Naive thymus-derived CD4-positive, alpha-beta T cell (primary cell): ENCODE measurements around the gene HARS1. TPM values are rescaled to one million over a fixed set of nuclear protein-coding genes. Genes with fewer than 3 reads are reported as not detected.
"Not testable (repeated sequence)": the region's sequence is repeated elsewhere in the genome, so short reads cannot be mapped to it uniquely, and the experiment has no call there.

Experiments
- ATAC-seq: fragments of 150-1000 bp; cut with Tn5 transposase; 2 replicates; pipeline ENCODE4 v1.10.0; 2021; ENCODE audit warnings: mild to moderate bottlenecking, moderate library complexity
- CTCF ChIA-PET: fragments of 350-600 bp; sonication (Branson Sonifier 250); formaldehyde crosslinking; loops from one replicate; lab custom pipeline; 2021; ENCODE audit warnings: antibody characterized with exemption; lab: Charles Lee
- POLR2A ChIA-PET: fragments of 350-600 bp; sonication (Branson Sonifier 250); formaldehyde crosslinking; loops from one replicate; lab custom pipeline; 2021; ENCODE audit warnings: antibody characterized with exemption, inconsistent platforms; lab: Charles Lee
- DNase-seq, 9 donors: peaks; one replicate each; pipeline versions ENCODE4 v3.0.0 to v3.0.0-alpha.2; 2020 to 2022; ENCODE audit warnings: mixed read lengths in 1 of 9
- H3K27ac ChIP-seq: one replicate; pipeline ENCODE4 v1.7.0; 2013; ENCODE audit warnings: mild to moderate bottlenecking, low read depth, low read length, moderate library complexity
- H3K27me3 ChIP-seq, 2 donors: one replicate each; pipeline ENCODE4 v1.7.0; 2013; ENCODE audit warnings: low read length in 2 of 2, mild to moderate bottlenecking in 2 of 2, moderate library complexity in 2 of 2; ENCODE audit not compliant: control insufficient read depth in 2 of 2, insufficient read depth in 2 of 2
- H3K36me3 ChIP-seq, 3 experiments: 1 replicate in 2 of 3; 2 replicates in 1 of 3; pipeline ENCODE4 v1.7.0; 2013; ENCODE audit warnings: low read length in 3 of 3, mild to moderate bottlenecking in 3 of 3, moderate library complexity in 1 of 3; ENCODE audit not compliant: insufficient read depth in 3 of 3, control insufficient read depth in 2 of 3
- H3K4me1 ChIP-seq, 2 donors: one replicate each; pipeline ENCODE4 v1.7.0; 2013; ENCODE audit warnings: low read length in 2 of 2, mild to moderate bottlenecking in 2 of 2, moderate library complexity in 1 of 2; ENCODE audit not compliant: control insufficient read depth in 2 of 2, insufficient read depth in 2 of 2
- H3K4me3 ChIP-seq: 2 replicates; pipeline ENCODE4 v1.7.0; 2013; ENCODE audit warnings: mild to moderate bottlenecking, low read length
- H3K9me3 ChIP-seq, 3 experiments: 1 replicate in 2 of 3; 2 replicates in 1 of 3; pipeline ENCODE4 v1.7.0; 2013; ENCODE audit warnings: low read length in 3 of 3; ENCODE audit not compliant: control insufficient read depth in 2 of 3
- H3K27ac Mint-ChIP-seq, 9 donors: one replicate each; pipeline ENCODE4 v1.8.0; 2020 to 2022; ENCODE audit warnings: mixed read lengths in 9 of 9, mild to moderate bottlenecking in 8 of 9, moderate library complexity in 5 of 9, inconsistent platforms in 2 of 9
- H3K27me3 Mint-ChIP-seq, 5 donors: one replicate each; pipeline ENCODE4 v1.8.0; 2021 to 2022; ENCODE audit warnings: mixed read lengths in 5 of 5, mild to moderate bottlenecking in 1 of 5
- H3K36me3 Mint-ChIP-seq, 5 donors: one replicate each; pipeline ENCODE4 v1.8.0; 2020 to 2022; ENCODE audit warnings: mixed read lengths in 5 of 5, mild to moderate bottlenecking in 3 of 5, inconsistent platforms in 1 of 5
- H3K4me1 Mint-ChIP-seq, 7 donors: one replicate each; pipeline ENCODE4 v1.8.0; 2020 to 2022; ENCODE audit warnings: mixed read lengths in 7 of 7, mild to moderate bottlenecking in 3 of 7, inconsistent platforms in 1 of 7
- H3K4me3 Mint-ChIP-seq, 10 donors: one replicate each; pipeline ENCODE4 v1.8.0; 2020 to 2022; ENCODE audit warnings: mild to moderate bottlenecking in 10 of 10, mixed read lengths in 10 of 10, moderate library complexity in 6 of 10, inconsistent platforms in 2 of 10
- H3K9me3 Mint-ChIP-seq, 11 donors: one replicate each; pipeline ENCODE4 v1.8.0; 2020 to 2022; ENCODE audit warnings: mixed read lengths in 11 of 11, mild to moderate bottlenecking in 4 of 11, inconsistent platforms in 1 of 11, moderate library complexity in 1 of 11
- intact Hi-C, 2 donors: fragments of 100-400 bp; cut with micrococcal nuclease; formaldehyde crosslinking; loops; one replicate each; pipeline ENCODE4 v1.15.1; 2023
- polyA plus RNA-seq, 2 donors: library from polyadenylated mRNA; unstranded; fragments of 300-500 nt; fragmentation: Illumina TruSeq; gene quantifications; one replicate each; pipeline ENCODE4 v1.2.3, GENCODE V29; 2021
- total RNA-seq, 6 experiments: library from RNA in 5 of 6; stranded (reverse) in 5 of 6; gene quantifications; 1 replicate in 5 of 6; 2 replicates in 1 of 6; pipeline ENCODE4 v1.2.3 and lab custom pipeline; 2021 to 2026

Gene HARS1
- total and polyA plus RNA-seq, 7 experiments from 2014 or later: 48.7 to 85.7 (median 68.5) TPM

DNA sequence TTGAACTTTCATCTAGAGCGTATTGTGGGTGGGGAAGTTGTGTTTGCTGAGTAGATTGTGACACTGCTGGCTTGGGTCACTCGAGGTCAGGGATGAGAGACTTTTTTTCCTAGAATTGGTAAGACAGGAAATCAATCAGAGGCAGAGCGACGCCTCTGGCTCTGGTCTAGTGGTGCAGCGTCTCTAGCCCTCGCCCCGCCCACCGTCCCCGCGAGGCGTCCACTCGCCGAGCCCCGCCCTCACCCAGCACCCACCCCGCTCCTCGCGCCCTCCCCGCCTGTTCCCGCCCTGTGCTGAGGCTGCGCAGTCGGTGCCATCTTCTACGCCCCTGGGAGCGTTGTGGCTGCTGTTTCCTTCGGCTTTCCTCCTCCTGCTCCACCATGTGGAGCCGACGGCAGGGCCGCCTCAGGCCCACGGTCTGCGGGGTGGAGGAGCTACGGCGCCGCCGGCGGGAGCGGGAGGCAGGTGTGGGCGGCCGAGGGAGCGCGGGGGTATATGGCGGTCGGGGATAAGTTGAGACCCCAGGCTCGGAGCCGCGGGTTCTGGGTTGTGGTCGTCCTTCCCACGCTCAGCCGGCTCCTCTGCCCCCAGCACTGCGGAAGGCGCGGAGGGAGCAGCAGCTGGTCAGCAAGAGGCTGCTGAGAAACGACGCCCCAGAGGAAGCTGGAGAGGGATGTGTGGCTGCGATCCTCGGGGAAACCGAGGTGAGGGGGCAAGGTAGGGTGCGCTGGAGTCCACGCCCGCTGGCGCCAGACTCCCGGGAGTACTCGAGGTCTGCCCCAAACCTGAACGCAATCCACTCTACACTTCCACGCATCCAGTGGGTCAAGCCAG, 51.8 kb downstream of the HARS1 start, which contains the start of gene TMCO6:
Gene TMCO6, plus strand, starts transcription at position 304 of the 834 bp plus-strand sequence. Its CDS starts 77 bp downstream, at position 381.
- Histone ChIP-seq H3K9me3 (no peaks in the 10 kb centered on the region), H3K4me1 (peaks cover 6% of the 10 kb centered on the region in 2 donors), H3K27me3 (no peaks in the 10 kb centered on the region), H3K27ac (peak within 1 kb of the TSS; percentile 79), H3K4me3 (peak within 1 kb of the TSS; percentile 66), H3K36me3 (peaks cover 0 to 26% (median 0%) of the 10 kb centered on the region in 3 experiments)
- ChIA-PET CTCF (interaction anchor here (0.5 to 1.0 kb wide), 4 partner anchors 39 to 133 kb away, joined by 3 read pairs; no protein-coding TSS in a partner anchor), POLR2A (interaction anchor here (0.7 to 3.5 kb wide), 16 partner anchors 8 to 997 kb away, joined by 3 to 26 read pairs (median 4); partner anchors contain the start of genes ANKHD1, APBB3, EIF4EBP3 and HARS1)
- peaks cover 21 to 54% (median 40%) of the 10 kb centered on the region in 7 donors for H3K4me1 Mint-ChIP-seq
- peak within 1 kb of the TSS; percentile 87 to 100 (median 93) for H3K27ac Mint-ChIP-seq
- intact Hi-C loops: loop anchor here (1.0 to 5.0 kb wide), 18 partner anchors 8 to 1442 kb away; partner anchors contain the start of genes ANKHD1 (in 2 of the 2), APBB3 (in 2 of the 2), CYSTM1 (in 2 of the 2) and EIF4EBP3 (in 2 of the 2)
- H3K4me3 Mint-ChIP-seq: peak within 1 kb of the TSS; percentile 86 to 97 (median 93)
- DNase-seq: peak; percentile 89 to 96 (median 94)
- H3K27me3 Mint-ChIP-seq: no peaks in the 10 kb centered on the region
- H3K36me3 Mint-ChIP-seq: peaks cover 0 to 19% (median 4%) of the 10 kb centered on the region in 5 donors
- no peaks in the 10 kb centered on the region for H3K9me3 Mint-ChIP-seq
- peak; percentile 99 for ATAC-seq

DNA sequence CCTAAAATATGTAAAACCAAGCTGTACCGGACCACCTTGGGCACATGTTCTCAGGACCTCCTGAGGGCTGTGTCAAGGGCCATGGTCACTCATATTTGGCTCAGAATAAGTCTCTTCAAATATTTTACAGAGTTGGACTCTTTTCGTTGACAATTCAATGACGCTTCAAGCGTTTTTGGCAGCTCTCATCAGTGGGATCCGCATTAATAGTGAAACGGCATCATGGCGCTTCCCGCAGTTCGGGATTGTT, 52.3 kb downstream of the HARS1 start:
- DNase-seq, CTCF ChIA-PET, ATAC-seq, H3K9me3 Mint-ChIP-seq, H3K27me3 Mint-ChIP-seq, H3K27me3 ChIP-seq, H3K9me3 ChIP-seq, H3K4me1 ChIP-seq: not testable (repeated sequence)
- POLR2A ChIA-PET: interaction anchor here (0.8 to 3.5 kb wide), 13 partner anchors 8 to 998 kb away, joined by 3 to 26 read pairs (median 5); partner anchors contain the start of genes ANKHD1, APBB3, EIF4EBP3 and HARS1
- Mint-ChIP-seq H3K4me3 (peak overlapping the region; percentile 86 to 97 (median 93)), H3K4me1 (peaks cover 26 to 53% (median 43%) of the 10 kb centered on the region in 7 donors), H3K36me3 (peaks cover 0 to 14% (median 0%) of the 10 kb centered on the region in 5 donors), H3K27ac (peak overlapping the region; percentile 87 to 100 (median 92))
- H3K36me3 ChIP-seq: peaks cover 0 to 21% (median 0%) of the 10 kb centered on the region in 3 experiments
- intact Hi-C loops: loop anchor here (1.0 to 5.0 kb wide), 18 partner anchors 8 to 1442 kb away; partner anchors contain the start of genes ANKHD1 (in 2 of the 2), APBB3 (in 2 of the 2), CYSTM1 (in 2 of the 2) and EIF4EBP3 (in 2 of the 2)
- H3K4me3 ChIP-seq: peak overlapping the region; percentile 66
- peak overlapping the region; percentile 79 for H3K27ac ChIP-seq

DNA sequence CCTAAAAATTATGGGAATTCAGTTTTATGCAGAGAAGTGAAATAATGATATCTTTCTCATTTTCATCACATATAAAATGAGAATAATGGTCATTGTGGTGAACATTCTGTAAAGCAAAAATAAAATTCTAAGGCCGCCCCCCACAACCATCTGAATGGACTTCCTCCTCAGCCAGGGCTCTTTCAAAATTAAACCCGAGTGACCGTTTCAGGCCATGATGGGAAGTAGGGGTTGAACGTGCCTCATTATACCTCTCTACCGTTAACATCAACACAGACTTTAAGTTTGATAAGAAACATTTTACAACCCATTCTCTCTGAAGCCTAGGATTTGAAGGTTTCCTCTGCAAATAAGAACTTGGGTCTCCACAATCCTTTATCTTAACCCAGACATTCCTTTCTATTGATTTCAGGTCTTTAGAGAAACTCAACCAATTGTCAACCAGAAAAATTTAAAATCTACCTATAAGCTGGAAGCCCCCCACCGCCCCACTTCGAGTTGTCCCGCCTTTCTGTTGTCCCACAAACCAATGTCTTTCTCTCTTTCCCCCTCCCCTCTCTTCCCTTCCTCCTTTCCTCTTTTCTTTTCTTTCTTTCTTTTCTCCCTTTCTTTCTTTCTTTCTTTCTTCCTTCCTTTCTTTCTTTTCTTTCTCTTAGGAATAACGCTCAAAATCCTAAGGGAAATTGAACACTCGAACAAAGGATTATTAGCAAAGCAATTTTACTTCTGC, 53.6 kb downstream of the HARS1 start:
- CTCF ChIA-PET: interaction anchor here (0.6 to 1.1 kb wide), 2 partner anchors 73 to 84 kb away, joined by 3 to 6 read pairs; no protein-coding TSS in a partner anchor
- Mint-ChIP-seq H3K9me3 (no peaks in the 10 kb centered on the region), H3K4me1 (peaks cover 34 to 61% (median 48%) of the 10 kb centered on the region in 7 donors), H3K27me3 (peaks cover 0 to 8% (median 0%) of the 10 kb centered on the region in 5 donors), H3K27ac (peak overlapping the region in 4 of 9 donors; percentile 38 to 88 (median 77)), H3K36me3 (peaks cover 0 to 13% (median 0%) of the 10 kb centered on the region in 5 donors), H3K4me3 (peak overlapping the region in 5 of 10 donors; percentile 3 to 90 (median 73))
- Histone ChIP-seq H3K27ac (no peak overlapping the region), H3K4me1 (peaks cover 6 to 10% of the 10 kb centered on the region in 2 donors), H3K4me3 (no peak overlapping the region), H3K36me3 (peaks cover 0 to 12% (median 0%) of the 10 kb centered on the region in 3 experiments), H3K27me3 (no peaks in the 10 kb centered on the region), H3K9me3 (no peaks in the 10 kb centered on the region)
- intact Hi-C loops: loop anchor here (2.0 to 5.0 kb wide), 10 partner anchors 53 to 1440 kb away; partner anchors contain the start of genes CYSTM1 (in 1 of the 2), HARS1 (in 1 of the 2), HARS2 (in 1 of the 2) and PFDN1 (in 1 of the 2)
- DNase-seq: no peak
- no peak for ATAC-seq
- POLR2A ChIA-PET: interaction anchor here (3.0 to 3.5 kb wide), 2 partner anchors 10 to 90 kb away, joined by 21 to 26 read pairs; partner anchors contain the start of genes EIF4EBP3, IK and NDUFA2

DNA sequence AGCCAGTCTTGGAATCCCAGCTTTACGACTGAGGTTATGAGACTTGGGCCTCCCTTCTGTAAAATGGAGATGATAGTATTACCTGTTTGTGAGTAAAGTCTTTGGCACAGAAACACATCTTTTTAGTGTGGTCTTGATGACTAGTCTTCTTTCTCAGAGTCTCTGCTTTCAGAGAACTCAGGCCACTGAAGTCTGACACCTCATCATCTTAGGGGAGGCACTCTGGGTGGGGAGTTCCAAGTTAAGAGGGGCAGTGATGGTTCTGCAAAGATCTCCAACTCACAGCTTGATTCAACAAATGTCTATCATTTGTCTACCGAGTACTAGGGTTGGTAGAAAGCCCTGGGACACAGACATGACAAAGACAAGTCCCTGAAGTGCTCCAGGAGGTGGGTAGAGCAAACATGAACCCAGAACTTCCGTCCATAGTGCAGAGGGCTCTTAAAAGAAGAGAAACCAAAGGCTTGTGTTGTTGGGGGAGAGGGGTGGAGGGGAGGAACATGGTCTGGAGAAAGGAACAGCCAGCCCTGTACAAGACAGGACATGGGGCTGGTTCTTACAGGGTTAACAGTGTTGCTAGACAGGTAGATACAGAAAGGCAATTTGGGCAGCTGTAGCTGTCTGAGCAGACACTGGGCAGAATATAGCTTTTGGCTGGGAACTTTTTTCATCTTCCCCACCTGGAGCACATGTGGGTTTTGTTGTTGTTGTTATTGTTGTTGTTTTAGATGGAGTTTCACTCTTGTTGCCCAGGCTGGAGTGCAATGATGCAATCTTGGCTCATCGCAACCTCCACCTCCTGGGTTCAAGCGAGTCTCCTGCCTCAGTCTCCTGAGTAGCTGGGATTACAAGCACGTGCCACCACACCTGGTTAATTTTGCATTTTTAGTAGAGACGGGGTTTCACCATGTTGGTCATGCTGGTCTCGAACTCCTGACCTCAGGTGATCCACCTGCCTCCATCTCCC, 55.6 kb downstream of the HARS1 start:
- H3K36me3 Mint-ChIP-seq: peaks cover 0 to 8% (median 0%) of the 10 kb centered on the region in 5 donors
- POLR2A ChIA-PET: interaction anchor here (0.8 to 2.7 kb wide), 6 partner anchors 9 to 88 kb away, joined by 3 to 12 read pairs (median 6); partner anchors contain the start of genes IK and NDUFA2

DNA sequence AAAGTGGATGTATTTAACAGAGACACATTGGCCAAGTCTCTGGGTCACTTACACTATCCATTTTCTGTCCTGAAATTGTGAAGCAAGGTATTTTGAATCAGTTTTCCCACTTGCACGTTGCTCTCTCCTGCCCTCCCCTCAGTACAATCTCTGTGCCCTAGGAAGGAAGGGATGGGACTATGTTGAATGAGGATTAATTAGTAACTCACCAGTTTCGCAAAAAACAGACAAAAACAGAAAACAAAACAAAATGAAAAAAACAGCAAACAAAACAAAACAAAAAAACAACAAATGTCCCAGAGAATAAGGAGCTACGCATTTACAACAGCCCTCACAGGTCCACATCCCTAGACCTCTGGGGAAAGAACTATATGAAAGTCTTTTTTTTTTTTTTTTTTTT, 57.1 kb downstream of the HARS1 start:
- CTCF ChIA-PET: interaction anchor here (1.2 kb wide), 1 partner anchor 86 kb away, joined by 12 read pairs; the partner anchor contains the start of gene EIF4EBP3
- peak overlapping the region in 9 of 10 donors; percentile 11 to 93 (median 53) for H3K4me3 Mint-ChIP-seq
- peaks cover 17 to 48% (median 28%) of the 10 kb centered on the region in 7 donors for H3K4me1 Mint-ChIP-seq
- H3K27ac Mint-ChIP-seq: peak overlapping the region in 2 of 9 donors; percentile 2 to 54
- ATAC-seq (no peak), DNase-seq (no peak)
- Histone ChIP-seq H3K4me1 (peaks cover 0 to 9% of the 10 kb centered on the region in 2 donors), H3K27ac (no peak overlapping the region), H3K36me3 (no peaks in the 10 kb centered on the region), H3K27me3 (no peaks in the 10 kb centered on the region), H3K9me3 (no peaks in the 10 kb centered on the region), H3K4me3 (no peak overlapping the region)
- POLR2A ChIA-PET: interaction anchor here (0.6 to 4.2 kb wide), 6 partner anchors 11 to 86 kb away, joined by 3 to 34 read pairs (median 10); partner anchors contain the start of genes IK and NDUFA2
- H3K27me3 Mint-ChIP-seq: peaks cover 0 to 26% (median 0%) of the 10 kb centered on the region in 5 donors
- intact Hi-C loops: loop anchor here in 1 of 2 donors (2.0 kb wide), 1 partner anchor 271 kb away; no protein-coding TSS in a partner anchor
- H3K36me3 Mint-ChIP-seq: peaks cover 0 to 4% (median 0%) of the 10 kb centered on the region in 5 donors
- no peaks in the 10 kb centered on the region for H3K9me3 Mint-ChIP-seq

More for the DNA sequence above, 55.6 kb downstream of the HARS1 start:
- Mint-ChIP-seq H3K4me3 (no peak overlapping the region), H3K27me3 (peaks cover 0 to 26% (median 0%) of the 10 kb centered on the region in 5 donors), H3K9me3 (no peaks in the 10 kb centered on the region), H3K4me1 (peaks cover 26 to 58% (median 43%) of the 10 kb centered on the region in 7 donors), H3K27ac (peak overlapping the region in 3 of 9 donors; percentile 26 to 77 (median 38))
- intact Hi-C loops: loop anchor here (1.0 to 5.0 kb wide), 6 partner anchors 88 to 1438 kb away; partner anchors contain the start of genes EIF4EBP3 (in 1 of the 2), PURA (in 1 of the 2) and SIL1 (in 1 of the 2)
- H3K4me1 ChIP-seq: peaks cover 6 to 15% of the 10 kb centered on the region in 2 donors
- H3K27me3 ChIP-seq: no peaks in the 10 kb centered on the region
- no peak overlapping the region for H3K4me3 ChIP-seq
- no peaks in the 10 kb centered on the region for H3K9me3 ChIP-seq
- H3K27ac ChIP-seq: no peak overlapping the region
- H3K36me3 ChIP-seq: no peaks in the 10 kb centered on the region
- DNase-seq: no peak
- CTCF ChIA-PET: interaction anchor here (0.8 to 1.8 kb wide), 8 partner anchors 13 to 272 kb away, joined by 3 to 12 read pairs (median 4); partner anchors contain the start of gene EIF4EBP3
- ATAC-seq: no peak
